Mesothelial cell of epicardium (in vitro differentiated cells): Measurements from ENCODE around the gene WNK2. TPM values are rescaled to one million over a fixed set of nuclear protein-coding genes. Genes with fewer than 3 reads are reported as not detected.

Experiments
- DNase-seq, 2 experiments: peaks; one replicate each; pipeline ENCODE4 v3.0.0; 2021; ENCODE audit warnings: low spot score in 2 of 2; ENCODE audit not compliant: unreplicated experiment in 2 of 2
- H3K27ac Mint-ChIP-seq: 2 replicates; pipeline ENCODE4 v1.8.0; 2021; ENCODE audit warnings: mixed read lengths
- H3K27me3 Mint-ChIP-seq: 2 replicates; pipeline ENCODE4 v1.8.0; 2021; ENCODE audit warnings: low read depth, mixed read lengths
- H3K36me3 Mint-ChIP-seq: 2 replicates; pipeline ENCODE4 v1.8.0; 2021; ENCODE audit warnings: mixed read lengths
- H3K4me1 Mint-ChIP-seq: 2 replicates; pipeline ENCODE4 v1.8.0; 2021; ENCODE audit warnings: mixed read lengths
- H3K4me3 Mint-ChIP-seq: 2 replicates; pipeline ENCODE4 v1.8.0; 2021; ENCODE audit warnings: mild to moderate bottlenecking, moderate library complexity, mixed read lengths
- H3K9me3 Mint-ChIP-seq: 2 replicates; pipeline ENCODE4 v1.8.0; 2021; ENCODE audit warnings: mixed read lengths
- CTCF ChIP-seq: fragments of 200-600 bp; sonication (generic); IDR thresholded peaks from one replicate; pipeline ENCODE4 v1.5.0; 2021; ENCODE audit warnings: antibody characterized with exemption; ENCODE audit not compliant: unreplicated experiment
- total RNA-seq: library from RNA; stranded (reverse); gene quantifications from 3 replicates; pipeline ENCODE4 v1.2.1, GENCODE V29; 2021

Gene WNK2
- total RNA-seq, 1 donor from 2014 or later: 66.0 TPM

DNA sequence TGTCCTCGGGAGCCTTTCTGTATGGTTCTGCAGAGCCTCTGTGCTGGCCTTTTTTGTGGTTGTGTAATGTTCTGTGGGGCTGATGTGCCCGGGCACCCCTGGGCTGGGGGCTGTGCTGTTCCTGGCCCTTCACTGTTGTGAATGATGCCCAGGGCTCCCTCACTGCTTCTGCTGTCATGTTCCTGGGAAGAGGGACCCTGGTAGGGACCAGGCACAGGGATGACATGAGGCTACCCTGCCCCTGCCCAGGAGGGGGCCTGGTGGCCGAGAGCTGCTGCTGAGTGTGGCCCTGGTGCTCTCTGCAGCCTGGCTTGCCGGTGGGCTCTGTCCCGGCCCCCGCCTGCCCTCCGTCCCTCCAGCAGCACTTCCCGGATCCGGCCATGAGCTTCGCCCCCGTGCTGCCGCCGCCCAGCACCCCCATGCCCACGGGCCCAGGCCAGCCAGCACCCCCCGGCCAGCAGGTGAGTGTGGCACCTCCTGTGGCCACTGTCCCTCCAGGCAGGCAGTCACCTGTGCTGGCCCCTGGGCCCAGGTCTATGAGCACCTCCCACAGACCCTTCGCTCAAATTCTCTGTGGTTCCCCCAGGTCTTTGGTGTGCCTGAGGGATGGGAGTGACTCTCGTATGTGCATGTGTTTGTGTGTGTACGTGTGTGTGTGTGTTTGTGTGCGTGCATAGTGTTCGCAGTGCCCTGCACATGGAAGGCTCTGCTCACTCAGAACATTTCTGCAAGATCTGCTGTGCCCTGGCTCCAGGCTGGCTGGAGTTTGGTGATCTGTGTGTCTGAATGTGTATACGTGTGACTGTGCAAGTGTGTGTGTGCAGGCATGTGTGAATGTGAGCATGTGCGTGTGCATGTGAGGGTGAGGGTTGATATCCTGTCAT lies 72.3 kb downstream of the WNK2 start:
- H3K27me3 Mint-ChIP-seq: no peaks in the 10 kb centered on the region
- H3K4me3 Mint-ChIP-seq: no peak overlapping the region
- H3K36me3 Mint-ChIP-seq: no peaks in the 10 kb centered on the region
- DNase-seq: peak; percentile 16 to 32
- no peak overlapping the region for H3K27ac Mint-ChIP-seq
- no peak for TF ChIP-seq CTCF
- no peaks in the 10 kb centered on the region for H3K4me1 Mint-ChIP-seq
- no peaks in the 10 kb centered on the region for H3K9me3 Mint-ChIP-seq

GRCh38 chr9:93256878-93257807 lies 73.2 kb downstream of the WNK2 start:
- Mint-ChIP-seq H3K9me3 (no peaks in the 10 kb centered on the region), H3K27me3 (no peaks in the 10 kb centered on the region), H3K4me1 (no peaks in the 10 kb centered on the region), H3K36me3 (no peaks in the 10 kb centered on the region), H3K27ac (no peak overlapping the region), H3K4me3 (no peak overlapping the region)
- TF ChIP-seq CTCF: no peak
- DNase-seq: peak; percentile 13 to 36

- peak in 1 of 2 experiments; percentile 16 for DNase-seq
- H3K27ac Mint-ChIP-seq: no peak overlapping the region
- no peak for TF ChIP-seq CTCF
Observed at GRCh38 chr9:93257808-93258331, 73.9 kb downstream of the WNK2 start.

GRCh38 chr9:93258419-93258817 lies 74.5 kb downstream of the WNK2 start:
- DNase-seq: no peak
- H3K36me3 Mint-ChIP-seq: peaks cover 2% of the 10 kb centered on the region
- no peak for TF ChIP-seq CTCF

More at GRCh38 chr9:93257808-93258331, 73.9 kb downstream of the WNK2 start:
- Mint-ChIP-seq H3K9me3 (no peaks in the 10 kb centered on the region), H3K27me3 (no peaks in the 10 kb centered on the region), H3K4me3 (no peak overlapping the region), H3K4me1 (no peaks in the 10 kb centered on the region), H3K36me3 (no peaks in the 10 kb centered on the region)

DNA sequence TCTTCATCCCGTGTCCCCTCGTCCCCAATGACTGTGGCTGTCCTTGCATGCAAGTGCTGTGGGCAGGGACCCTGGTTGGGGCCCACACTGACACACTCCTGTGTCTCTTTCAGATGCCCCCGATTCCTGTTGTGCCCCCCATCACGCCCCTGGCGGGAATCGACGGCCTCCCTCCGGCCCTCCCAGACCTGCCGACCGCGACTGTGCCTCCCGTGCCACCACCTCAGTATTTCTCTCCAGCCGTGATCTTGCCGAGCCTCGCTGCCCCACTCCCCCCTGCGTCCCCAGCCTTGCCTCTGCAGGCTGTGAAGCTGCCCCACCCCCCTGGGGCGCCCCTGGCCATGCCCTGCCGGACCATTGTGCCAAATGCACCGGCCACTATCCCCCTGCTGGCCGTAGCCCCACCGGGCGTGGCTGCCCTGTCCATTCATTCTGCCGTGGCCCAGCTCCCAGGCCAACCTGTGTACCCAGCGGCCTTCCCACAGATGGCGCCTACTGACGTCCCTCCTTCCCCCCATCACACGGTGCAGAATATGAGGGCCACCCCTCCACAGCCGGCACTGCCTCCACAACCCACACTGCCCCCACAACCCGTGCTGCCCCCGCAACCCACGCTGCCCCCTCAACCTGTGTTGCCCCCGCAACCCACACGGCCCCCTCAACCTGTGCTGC lies 75.0 kb downstream of the WNK2 start:
- no peaks in the 10 kb centered on the region for H3K27me3 Mint-ChIP-seq
- no peak for DNase-seq
- no peak overlapping the region for H3K27ac Mint-ChIP-seq
- no peak overlapping the region for H3K4me3 Mint-ChIP-seq
- TF ChIP-seq CTCF: no peak
- H3K9me3 Mint-ChIP-seq: no peaks in the 10 kb centered on the region
- H3K36me3 Mint-ChIP-seq: peaks cover 2% of the 10 kb centered on the region
- H3K4me1 Mint-ChIP-seq: no peaks in the 10 kb centered on the region

More at GRCh38 chr9:93258419-93258817, 74.5 kb downstream of the WNK2 start:
- H3K4me3 Mint-ChIP-seq: no peak overlapping the region
- no peaks in the 10 kb centered on the region for H3K9me3 Mint-ChIP-seq
- H3K27me3 Mint-ChIP-seq: no peaks in the 10 kb centered on the region
- no peak overlapping the region for H3K27ac Mint-ChIP-seq
- no peaks in the 10 kb centered on the region for H3K4me1 Mint-ChIP-seq
